Placental pericyte (primary cell): ENCODE measurements around the gene WASF1. TPM values are rescaled to one million over a fixed set of nuclear protein-coding genes. Genes with fewer than 3 reads are reported as not detected.

Experiments
- total RNA-seq: library from RNA; depleted of rRNA; stranded (reverse); fragments of >200 nt; gene quantifications from 2 replicates; pipeline ENCODE4 v1.2.3, GENCODE V29; 2012

WASF1 gene
- 10.0 and 13.1 TPM in 2 replicates for total RNA-seq

DNA sequence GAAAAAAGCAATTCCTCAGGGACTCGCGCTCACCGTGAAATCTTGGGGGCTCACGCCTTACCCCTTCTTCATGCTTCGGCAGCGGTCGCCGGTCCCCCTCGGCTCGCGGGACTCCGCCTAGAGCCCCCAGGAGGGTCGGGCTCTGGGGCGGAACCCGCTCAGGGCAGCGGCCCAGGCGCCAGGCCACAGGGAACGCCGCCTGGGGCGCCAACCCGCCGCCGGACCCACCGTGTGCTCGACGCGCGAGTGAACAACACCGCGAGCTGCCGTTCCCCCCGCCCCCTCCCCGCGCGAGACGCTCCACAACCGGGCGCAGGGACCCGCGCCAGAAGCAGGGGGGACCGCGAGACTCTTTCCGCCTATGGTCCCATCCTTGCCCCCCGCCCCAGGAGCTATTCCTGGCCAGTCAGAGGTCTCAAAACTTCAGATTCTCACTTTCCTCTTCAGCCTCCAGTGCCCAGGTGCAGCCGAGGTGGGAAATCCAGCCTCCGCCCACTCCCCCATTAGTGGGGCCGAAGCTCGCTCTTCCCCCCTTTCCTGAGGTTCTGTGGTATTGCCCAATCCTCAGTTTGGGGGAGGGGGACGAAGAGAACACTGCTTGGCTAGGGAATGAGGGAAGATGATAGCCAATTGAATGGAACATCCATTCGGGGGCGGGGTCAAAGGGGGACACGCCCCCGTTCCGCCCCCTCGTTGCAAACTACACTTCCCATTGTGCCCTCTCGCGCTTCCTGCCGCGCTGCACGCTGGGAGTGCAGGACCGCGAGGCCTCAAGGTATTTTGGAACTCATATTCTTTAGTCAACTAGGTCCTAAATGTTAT, at the start of gene WASF1:
Gene WASF1 (minus strand): TSS at position 265 of the 822 bp plus-strand sequence. CDS start 52,069 bp downstream, outside the sequence.

DNA sequence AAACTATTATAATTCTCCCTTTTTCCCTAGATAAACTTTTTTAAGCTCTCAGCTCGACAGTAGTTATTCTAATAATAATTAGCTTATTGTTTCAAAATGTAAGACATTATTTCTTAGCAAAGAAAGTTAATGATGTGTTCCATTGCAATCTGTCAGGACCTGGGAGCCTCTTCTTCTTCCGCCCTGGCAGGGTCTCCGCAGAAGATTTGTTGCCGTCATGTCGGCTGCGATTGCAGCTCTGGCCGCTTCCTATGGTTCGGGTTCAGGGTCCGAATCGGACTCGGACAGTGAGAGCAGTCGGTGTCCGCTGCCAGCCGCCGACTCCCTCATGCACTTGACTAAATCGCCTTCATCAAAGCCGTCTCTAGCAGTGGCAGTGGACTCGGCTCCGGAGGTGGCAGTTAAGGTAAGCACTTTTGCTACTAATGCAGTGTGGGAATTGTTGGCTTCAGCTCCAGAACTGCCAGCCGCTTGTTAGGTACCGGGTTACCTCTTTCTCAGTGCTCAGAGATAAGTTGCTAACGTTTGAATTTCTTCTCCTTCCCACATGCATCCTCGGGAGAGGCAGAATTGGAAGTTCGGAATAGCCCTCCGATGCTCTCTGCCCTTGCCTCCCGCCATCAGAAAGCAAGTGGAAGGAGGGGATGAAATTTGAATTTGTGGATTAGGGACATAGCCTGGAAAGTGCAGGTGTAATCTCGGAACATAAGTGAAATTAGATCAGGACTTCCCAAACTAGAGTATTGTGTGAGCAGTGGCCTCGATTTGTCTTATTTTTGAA, 948 bp upstream of the WASF1 start, which contains the start of gene CDC40:
Gene CDC40 (plus strand): TSS at position 200 of the 781 bp plus-strand sequence. CDS start 18 bp downstream, at position 218.

Other genes starting within 250 kb of the WASF1 start
- not detected in 2 replicates for gene GPR6, start 201.4 kb downstream of the WASF1 start, total RNA-seq
- gene CDC40, start 757 bp upstream of the WASF1 start, total RNA-seq, result 18.2 and 23.2 TPM in 2 replicates
- gene METTL24, start 178.7 kb upstream of the WASF1 start, total RNA-seq, result not detected in 2 replicates
- 0.66 and 2.0 TPM in 2 replicates for gene DDO, start 235.9 kb upstream of the WASF1 start, total RNA-seq